GM12878 (cell line): ENCODE measurements around the gene KCNC2. TPM values are rescaled to one million over a fixed set of nuclear protein-coding genes. Genes with fewer than 3 reads are reported as not detected.

ENCODE experiments used
- ATAC-seq: fragments of 200-7000 bp; cut with Tn5 transposase; 3 replicates; pipeline ENCODE4 v1.9.1; 2020; ENCODE audit warnings: mild to moderate bottlenecking, moderate library complexity
- BruUV-seq: library from RNA; stranded (reverse); fragments of 400-500 nt; replicated peaks from 2 replicates; lab custom pipeline; 2021; lab: Mats Ljungman, UMichigan
- CTCF ChIA-PET: fragments of 300-600 bp; sonication (Branson Sonifier 250); formaldehyde crosslinking; extraction: SDS; loops from one replicate; lab custom pipeline; 2021; ENCODE audit warnings: inconsistent platforms; lab: Yijun Ruan, JAX
- POLR2A ChIA-PET: fragments of 350-600 bp; formaldehyde crosslinking; extraction: SDS; loops from one replicate; lab custom pipeline; 2021; ENCODE audit warnings: inconsistent platforms; lab: Charles Lee
- RAD21 ChIA-PET: fragments of 300-600 bp; sonication (Branson Sonifier 250); formaldehyde crosslinking; loops from one replicate; lab custom pipeline; 2023; ENCODE audit warnings: antibody characterized with exemption; ENCODE audit not compliant: unreplicated experiment; lab: Charles Lee
- SMC1A ChIA-PET: fragments of 300-600 bp; sonication (Branson Sonifier 250); formaldehyde crosslinking; loops from one replicate; lab custom pipeline; 2023; ENCODE audit not compliant: unreplicated experiment, uncharacterized antibody; lab: Charles Lee
- DNase-seq: peaks from one replicate; pipeline ENCODE4 v3.0.0-alpha.2; 2011; ENCODE audit warnings: low read depth, low spot score
- FAIRE-seq: peaks from 3 replicates; lab custom pipeline; 2011; peaks lifted over from hg19 to GRCh38; lab: Jason Lieb, UNC
- H2AFZ ChIP-seq: 2 replicates; pipeline ENCODE4 v1.6.0; 2011; ENCODE audit warnings: low read depth, low read length, control low read depth; ENCODE audit not compliant: control insufficient read depth
- H3K27ac ChIP-seq: 2 replicates; pipeline ENCODE4 v1.5.1; 2011; ENCODE audit warnings: control low read depth; ENCODE audit not compliant: control insufficient read depth, insufficient read depth
- H3K27me3 ChIP-seq, 2 experiments: replicated peaks in 1 of 2; 2 replicates each; pipeline versions ENCODE4 v1.6.0 to v1.6.1; 2011; ENCODE audit warnings: low read length in 1 of 2; ENCODE audit not compliant: control insufficient read depth in 2 of 2, insufficient read depth in 2 of 2
- H3K36me3 ChIP-seq, 2 experiments: 2 replicates each; pipeline ENCODE4 v1.5.1; 2011; ENCODE audit warnings: low read length in 1 of 2; ENCODE audit not compliant: control insufficient read depth in 2 of 2, insufficient read depth in 2 of 2
- H3K4me1 ChIP-seq: 2 replicates; pipeline ENCODE4 v1.6.1; 2011; ENCODE audit warnings: mild to moderate bottlenecking, low read length, moderate library complexity, mixed read lengths; ENCODE audit not compliant: control insufficient read depth, insufficient read depth
- H3K4me2 ChIP-seq: 2 replicates; pipeline ENCODE4 v1.6.0; 2011; ENCODE audit warnings: control low read depth; ENCODE audit not compliant: control insufficient read depth, insufficient read depth
- H3K4me3 ChIP-seq: fragments of 200-600 bp; sonication (generic); 2 replicates; pipeline ENCODE4 v1.5.1; 2016
- H3K79me2 ChIP-seq: 2 replicates; pipeline ENCODE4 v1.6.0; 2011; ENCODE audit warnings: low read length; ENCODE audit not compliant: control insufficient read depth, insufficient read depth
- H3K9ac ChIP-seq: 2 replicates; pipeline ENCODE4 v1.8.0; 2011; ENCODE audit warnings: low read length, control low read depth, mixed read lengths; ENCODE audit not compliant: control insufficient read depth, insufficient read depth
- H3K9me3 ChIP-seq: replicated peaks from 3 replicates; pipeline ENCODE4 v1.5.1; 2011; ENCODE audit warnings: mild to moderate bottlenecking, low read length; ENCODE audit not compliant: control insufficient read depth, insufficient read depth
- H4K20me1 ChIP-seq: 2 replicates; pipeline ENCODE4 v1.6.0; 2011; ENCODE audit not compliant: control insufficient read depth, insufficient read depth
- LARP7 ChIP-seq: fragments of 450-650 bp; IDR thresholded peaks from 2 replicates; pipeline ENCODE4 v1.6.1; 2017; ENCODE audit warnings: mild to moderate bottlenecking
- RB1 ChIP-seq: fragments of 450-650 bp; formaldehyde crosslinking; IDR thresholded peaks from 2 replicates; pipeline ENCODE4 v1.6.1; 2017; ENCODE audit warnings: mild to moderate bottlenecking, borderline replicate concordance
- ZNF622 ChIP-seq: fragments of 450-650 bp; IDR thresholded peaks from 2 replicates; pipeline ENCODE4 v1.6.1; 2017; ENCODE audit warnings: mild to moderate bottlenecking, inconsistent platforms
- WGBS: methylation state at CpG from one replicate; pipeline ENCODE4 v1.1.6; 2016; ENCODE audit warnings: low lambda C conversion rate; ENCODE audit not compliant: insufficient replicate concordance, insufficient coverage; ENCODE audit errors: missing lambda C conversion rate; 5-methylcytosine and 5-hydroxymethylcytosine counted together
- in situ Hi-C: fragments of 300-500 bp; cut with MboI; formaldehyde crosslinking; loops from 9 replicates; pipeline ENCODE4 v1.14.3; 2018; ENCODE audit warnings: mixed read lengths
- intact Hi-C: fragments of 100-400 bp; cut with micrococcal nuclease; formaldehyde crosslinking; loops from one replicate; pipeline ENCODE4 v1.14.2; 2022; ENCODE audit not compliant: unreplicated experiment
- polyA plus RNA-seq, 11 experiments: library from polyadenylated mRNA; depleted of rRNA in 4 of 11; unstranded in 6 of 11; stranded (reverse) in 5 of 11; fragments of >200 nt; fragmentation: Nextera tagmentation in 4 of 11; fragmentation: Illumina TruSeq in 1 of 11; extraction: Ambion mirVana in 4 of 11; extraction: Trizol in 1 of 11; gene quantifications; 1 replicate in 1 of 11; 2 replicates in 10 of 11; pipeline versions ENCODE4 v1.2.1 to v1.2.3, GENCODE V29; 2011 to 2016; ENCODE audit warnings: inconsistent platforms in 2 of 11, missing spikeins in 2 of 11, low read depth in 1 of 11
- total RNA-seq, 4 experiments: library from RNA; depleted of rRNA in 3 of 4; stranded (reverse); fragments of >200 nt in 3 of 4; fragmentation: Illumina TruSeq in 1 of 4; extraction: Trizol in 1 of 4; gene quantifications; 2 replicates each; pipeline versions ENCODE4 v1.2.1 to v1.2.3, GENCODE V29; 2013 to 2021
- TF ChIP-seq, protein P1 (sequence below): fragments of 450-650 bp; IDR thresholded peaks from 2 replicates; pipeline ENCODE4 v1.6.1; 2018; ENCODE audit warnings: borderline replicate concordance, mild to moderate bottlenecking; ENCODE audit not compliant: partially characterized antibody
- TF ChIP-seq, protein P2 (sequence below): fragments of 450-650 bp; IDR thresholded peaks from 2 replicates; pipeline ENCODE4 v1.6.1; 2016; ENCODE audit warnings: mild to moderate bottlenecking, moderate library complexity, borderline replicate concordance
- TF ChIP-seq, protein P3 (sequence below): IDR thresholded peaks from 2 replicates; pipeline ENCODE4 v1.6.1; 2011; ENCODE audit warnings: low read depth, mild to moderate bottlenecking, low read length, moderate library complexity, borderline replicate concordance; ENCODE audit errors: extremely low read depth
- TF ChIP-seq, protein P4 (sequence below): fragments of 450-650 bp; formaldehyde crosslinking; IDR thresholded peaks from 2 replicates; pipeline ENCODE4 v1.4.0; 2020; ENCODE audit warnings: mild to moderate bottlenecking, moderate library complexity

The KCNC2 gene
- total and polyA plus RNA-seq, 10 of the 15 experiments (the other 5 are each of a cell fraction or from before 2014, with no cell fraction given) = 0.03 to 2.3 (median 0.08) TPM; not detected in 7

DNA sequence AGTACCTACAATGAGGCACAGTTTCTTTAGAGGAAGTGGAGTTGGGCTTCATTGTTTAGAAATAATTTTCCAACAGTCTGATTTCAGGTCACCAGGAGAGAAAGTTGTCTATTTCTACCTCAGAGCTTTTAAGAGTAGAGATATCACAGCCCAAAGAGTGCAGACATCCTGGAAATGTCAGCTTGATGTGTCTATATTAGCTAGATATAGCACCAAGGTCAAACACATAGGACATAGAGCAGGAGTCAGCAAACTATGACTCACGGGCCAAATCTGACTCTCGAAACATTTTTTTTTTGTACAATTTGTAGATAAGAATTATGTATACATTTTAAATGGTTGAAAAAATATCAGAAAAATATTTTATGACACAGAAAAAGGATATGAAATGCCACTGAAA, 53.7 kb downstream of the KCNC2 start:
- SMC1A ChIA-PET = interaction anchor here (1.3 kb wide), 1 partner anchor 16 kb away, joined by 3 read pairs; no protein-coding TSS in a partner anchor
- Histone ChIP-seq H3K4me1 (no peaks in the 10 kb centered on the region), H3K9ac (no peak overlapping the region), H3K27me3 (no peaks in the 10 kb centered on the region), H3K79me2 (no peaks in the 10 kb centered on the region), H3K27ac (no peak overlapping the region), H3K4me2 (no peak overlapping the region), H3K9me3 (no peaks in the 10 kb centered on the region), H3K36me3 (no peaks in the 10 kb centered on the region), H4K20me1 (no peaks in the 10 kb centered on the region), H3K4me3 (no peak overlapping the region), H2AFZ (no peak overlapping the region)
- POLR2A ChIA-PET = no interaction called here
- DNase-seq = no peak
- no peak for ATAC-seq
- TF ChIP-seq LARP7 (no peak), ZNF622 (no peak), RB1 (no peak)
- TF ChIP-seq, protein P1, sequence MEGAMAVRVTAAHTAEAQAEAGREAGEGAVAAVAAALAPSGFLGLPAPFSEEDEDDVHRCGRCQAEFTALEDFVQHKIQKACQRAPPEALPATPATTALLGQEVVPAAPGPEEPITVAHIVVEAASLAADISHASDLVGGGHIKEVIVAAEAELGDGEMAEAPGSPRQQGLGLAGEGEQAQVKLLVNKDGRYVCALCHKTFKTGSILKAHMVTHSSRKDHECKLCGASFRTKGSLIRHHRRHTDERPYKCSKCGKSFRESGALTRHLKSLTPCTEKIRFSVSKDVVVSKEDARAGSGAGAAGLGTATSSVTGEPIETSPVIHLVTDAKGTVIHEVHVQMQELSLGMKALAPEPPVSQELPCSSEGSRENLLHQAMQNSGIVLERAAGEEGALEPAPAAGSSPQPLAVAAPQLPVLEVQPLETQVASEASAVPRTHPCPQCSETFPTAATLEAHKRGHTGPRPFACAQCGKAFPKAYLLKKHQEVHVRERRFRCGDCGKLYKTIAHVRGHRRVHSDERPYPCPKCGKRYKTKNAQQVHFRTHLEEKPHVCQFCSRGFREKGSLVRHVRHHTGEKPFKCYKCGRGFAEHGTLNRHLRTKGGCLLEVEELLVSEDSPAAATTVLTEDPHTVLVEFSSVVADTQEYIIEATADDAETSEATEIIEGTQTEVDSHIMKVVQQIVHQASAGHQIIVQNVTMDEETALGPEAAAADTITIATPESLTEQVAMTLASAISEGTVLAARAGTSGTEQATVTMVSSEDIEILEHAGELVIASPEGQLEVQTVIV = no peak
- TF ChIP-seq, protein P2, sequence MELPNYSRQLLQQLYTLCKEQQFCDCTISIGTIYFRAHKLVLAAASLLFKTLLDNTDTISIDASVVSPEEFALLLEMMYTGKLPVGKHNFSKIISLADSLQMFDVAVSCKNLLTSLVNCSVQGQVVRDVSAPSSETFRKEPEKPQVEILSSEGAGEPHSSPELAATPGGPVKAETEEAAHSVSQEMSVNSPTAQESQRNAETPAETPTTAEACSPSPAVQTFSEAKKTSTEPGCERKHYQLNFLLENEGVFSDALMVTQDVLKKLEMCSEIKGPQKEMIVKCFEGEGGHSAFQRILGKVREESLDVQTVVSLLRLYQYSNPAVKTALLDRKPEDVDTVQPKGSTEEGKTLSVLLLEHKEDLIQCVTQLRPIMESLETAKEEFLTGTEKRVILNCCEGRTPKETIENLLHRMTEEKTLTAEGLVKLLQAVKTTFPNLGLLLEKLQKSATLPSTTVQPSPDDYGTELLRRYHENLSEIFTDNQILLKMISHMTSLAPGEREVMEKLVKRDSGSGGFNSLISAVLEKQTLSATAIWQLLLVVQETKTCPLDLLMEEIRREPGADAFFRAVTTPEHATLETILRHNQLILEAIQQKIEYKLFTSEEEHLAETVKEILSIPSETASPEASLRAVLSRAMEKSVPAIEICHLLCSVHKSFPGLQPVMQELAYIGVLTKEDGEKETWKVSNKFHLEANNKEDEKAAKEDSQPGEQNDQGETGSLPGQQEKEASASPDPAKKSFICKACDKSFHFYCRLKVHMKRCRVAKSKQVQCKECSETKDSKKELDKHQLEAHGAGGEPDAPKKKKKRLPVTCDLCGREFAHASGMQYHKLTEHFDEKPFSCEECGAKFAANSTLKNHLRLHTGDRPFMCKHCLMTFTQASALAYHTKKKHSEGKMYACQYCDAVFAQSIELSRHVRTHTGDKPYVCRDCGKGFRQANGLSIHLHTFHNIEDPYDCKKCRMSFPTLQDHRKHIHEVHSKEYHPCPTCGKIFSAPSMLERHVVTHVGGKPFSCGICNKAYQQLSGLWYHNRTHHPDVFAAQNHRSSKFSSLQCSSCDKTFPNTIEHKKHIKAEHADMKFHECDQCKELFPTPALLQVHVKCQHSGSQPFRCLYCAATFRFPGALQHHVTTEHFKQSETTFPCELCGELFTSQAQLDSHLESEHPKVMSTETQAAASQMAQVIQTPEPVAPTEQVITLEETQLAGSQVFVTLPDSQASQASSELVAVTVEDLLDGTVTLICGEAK = no peak
- TF ChIP-seq, protein P3, sequence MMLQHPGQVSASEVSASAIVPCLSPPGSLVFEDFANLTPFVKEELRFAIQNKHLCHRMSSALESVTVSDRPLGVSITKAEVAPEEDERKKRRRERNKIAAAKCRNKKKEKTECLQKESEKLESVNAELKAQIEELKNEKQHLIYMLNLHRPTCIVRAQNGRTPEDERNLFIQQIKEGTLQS = no peak
- TF ChIP-seq, protein P4, sequence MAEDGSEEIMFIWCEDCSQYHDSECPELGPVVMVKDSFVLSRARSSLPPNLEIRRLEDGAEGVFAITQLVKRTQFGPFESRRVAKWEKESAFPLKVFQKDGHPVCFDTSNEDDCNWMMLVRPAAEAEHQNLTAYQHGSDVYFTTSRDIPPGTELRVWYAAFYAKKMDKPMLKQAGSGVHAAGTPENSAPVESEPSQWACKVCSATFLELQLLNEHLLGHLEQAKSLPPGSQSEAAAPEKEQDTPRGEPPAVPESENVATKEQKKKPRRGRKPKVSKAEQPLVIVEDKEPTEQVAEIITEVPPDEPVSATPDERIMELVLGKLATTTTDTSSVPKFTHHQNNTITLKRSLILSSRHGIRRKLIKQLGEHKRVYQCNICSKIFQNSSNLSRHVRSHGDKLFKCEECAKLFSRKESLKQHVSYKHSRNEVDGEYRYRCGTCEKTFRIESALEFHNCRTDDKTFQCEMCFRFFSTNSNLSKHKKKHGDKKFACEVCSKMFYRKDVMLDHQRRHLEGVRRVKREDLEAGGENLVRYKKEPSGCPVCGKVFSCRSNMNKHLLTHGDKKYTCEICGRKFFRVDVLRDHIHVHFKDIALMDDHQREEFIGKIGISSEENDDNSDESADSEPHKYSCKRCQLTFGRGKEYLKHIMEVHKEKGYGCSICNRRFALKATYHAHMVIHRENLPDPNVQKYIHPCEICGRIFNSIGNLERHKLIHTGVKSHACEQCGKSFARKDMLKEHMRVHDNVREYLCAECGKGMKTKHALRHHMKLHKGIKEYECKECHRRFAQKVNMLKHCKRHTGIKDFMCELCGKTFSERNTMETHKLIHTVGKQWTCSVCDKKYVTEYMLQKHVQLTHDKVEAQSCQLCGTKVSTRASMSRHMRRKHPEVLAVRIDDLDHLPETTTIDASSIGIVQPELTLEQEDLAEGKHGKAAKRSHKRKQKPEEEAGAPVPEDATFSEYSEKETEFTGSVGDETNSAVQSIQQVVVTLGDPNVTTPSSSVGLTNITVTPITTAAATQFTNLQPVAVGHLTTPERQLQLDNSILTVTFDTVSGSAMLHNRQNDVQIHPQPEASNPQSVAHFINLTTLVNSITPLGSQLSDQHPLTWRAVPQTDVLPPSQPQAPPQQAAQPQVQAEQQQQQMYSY (CRISPR knock-in tag) = no peak
- no TSS peak for BruUV-seq
- FAIRE-seq = no peak
- 83% methylated on average over 2 of the region's 2 CpGs for WGBS
- RAD21 ChIA-PET = interaction anchor here (1.4 kb wide), 1 partner anchor 24 kb away, joined by 5 read pairs; no protein-coding TSS in a partner anchor
- intact Hi-C loops (no loop called here), in situ Hi-C loops (no loop called here)
- CTCF ChIA-PET = no interaction called here
